Kidney (tissue), 14 donors: ENCODE data around the gene COX17. TPM values are rescaled to one million over a fixed set of nuclear protein-coding genes. Genes with fewer than 3 reads are reported as not detected.

Source experiments
- DNase-seq, 5 donors: peaks; one replicate each; pipeline ENCODE4 v3.0.0-alpha.2; 2013 to 2020
- FAIRE-seq: peaks from 2 replicates; lab custom pipeline; 2012; peaks lifted over from hg19 to GRCh38; lab: Jason Lieb, UNC
- H3K27ac ChIP-seq, 2 donors: one replicate each; pipeline ENCODE4 v1.7.0; 2013; ENCODE audit warnings: low read depth in 2 of 2, low read length in 2 of 2, inconsistent platforms in 1 of 2
- H3K27me3 ChIP-seq: one replicate; pipeline ENCODE4 v1.7.1; 2013; ENCODE audit warnings: low read length, inconsistent platforms; ENCODE audit not compliant: control insufficient read depth, insufficient read depth
- H3K36me3 ChIP-seq, 3 donors: one replicate each; pipeline versions ENCODE4 v1.7.0 to v1.7.1; 2013; ENCODE audit warnings: low read length in 3 of 3, control low read depth in 1 of 3, inconsistent platforms in 1 of 3; ENCODE audit not compliant: insufficient read depth in 3 of 3, control insufficient read depth in 2 of 3
- H3K4me1 ChIP-seq, 3 donors: one replicate each; pipeline versions ENCODE4 v1.7.0 to v1.7.1; 2013; ENCODE audit warnings: low read length in 3 of 3, inconsistent platforms in 1 of 3, low read depth in 1 of 3; ENCODE audit not compliant: control insufficient read depth in 2 of 3, insufficient read depth in 2 of 3
- H3K4me3 ChIP-seq, 3 donors: one replicate each; pipeline versions ENCODE4 v1.7.0 to v1.8.1; 2013; ENCODE audit warnings: low read length in 3 of 3, control low read depth in 1 of 3, inconsistent platforms in 1 of 3
- H3K9ac ChIP-seq, 3 donors: one replicate each; pipeline versions ENCODE4 v1.7.0 to v1.7.1; 2013; ENCODE audit warnings: low read length in 3 of 3, control low read depth in 1 of 3, inconsistent platforms in 1 of 3
- H3K9me3 ChIP-seq, 3 donors: one replicate each; pipeline versions ENCODE4 v1.7.0 to v1.7.1; 2013; ENCODE audit warnings: low read length in 3 of 3, control low read depth in 1 of 3, inconsistent platforms in 1 of 3; ENCODE audit not compliant: control insufficient read depth in 2 of 3, insufficient read depth in 1 of 3
- intact Hi-C: fragments of 100-400 bp; cut with DNase I; formaldehyde crosslinking; loops from one replicate; pipeline ENCODE4 v1.11.1; 2022
- polyA plus RNA-seq: library from polyadenylated mRNA; stranded (reverse); fragments of 350-450 nt; fragmentation: Illumina TruSeq; extraction: RNeasy Lipid Tissue Mini Kit (QIAGEN cat#74804); gene quantifications from one replicate; pipeline ENCODE4 v1.2.3, GENCODE V29; 2014; ENCODE audit warnings: low read depth, low replicate concordance; ENCODE audit not compliant: insufficient read depth
- total RNA-seq: library from RNA; stranded (reverse); fragmentation: NEBNext Ultra II Directional; extraction: Animal tissue kit (Norgen Biotek cat#: 25700); gene quantifications from one replicate; pipeline ENCODE4 v1.2.1, GENCODE V29; 2021
- TF ChIP-seq, protein P1 (sequence below): IDR thresholded peaks from 3 replicates; pipeline ENCODE4 v1.5.1; 2012; ENCODE audit warnings: mild to moderate bottlenecking, moderate library complexity, borderline replicate concordance; ENCODE audit not compliant: insufficient read depth; ENCODE audit errors: extremely low read depth
- donor health status: control.
- donor health status: control.
- donor health status: control.
- donor health status: control.
- donor health status: control.
- donor health status: DM: yes; HTN: yes; CAD: no.
- donor health status: Normal renal cell carcinoma (clear cell type).

The COX17 gene
- total and polyA plus RNA-seq, 2 donors from 2014 or later, result 46.4 to 218 TPM

DNA sequence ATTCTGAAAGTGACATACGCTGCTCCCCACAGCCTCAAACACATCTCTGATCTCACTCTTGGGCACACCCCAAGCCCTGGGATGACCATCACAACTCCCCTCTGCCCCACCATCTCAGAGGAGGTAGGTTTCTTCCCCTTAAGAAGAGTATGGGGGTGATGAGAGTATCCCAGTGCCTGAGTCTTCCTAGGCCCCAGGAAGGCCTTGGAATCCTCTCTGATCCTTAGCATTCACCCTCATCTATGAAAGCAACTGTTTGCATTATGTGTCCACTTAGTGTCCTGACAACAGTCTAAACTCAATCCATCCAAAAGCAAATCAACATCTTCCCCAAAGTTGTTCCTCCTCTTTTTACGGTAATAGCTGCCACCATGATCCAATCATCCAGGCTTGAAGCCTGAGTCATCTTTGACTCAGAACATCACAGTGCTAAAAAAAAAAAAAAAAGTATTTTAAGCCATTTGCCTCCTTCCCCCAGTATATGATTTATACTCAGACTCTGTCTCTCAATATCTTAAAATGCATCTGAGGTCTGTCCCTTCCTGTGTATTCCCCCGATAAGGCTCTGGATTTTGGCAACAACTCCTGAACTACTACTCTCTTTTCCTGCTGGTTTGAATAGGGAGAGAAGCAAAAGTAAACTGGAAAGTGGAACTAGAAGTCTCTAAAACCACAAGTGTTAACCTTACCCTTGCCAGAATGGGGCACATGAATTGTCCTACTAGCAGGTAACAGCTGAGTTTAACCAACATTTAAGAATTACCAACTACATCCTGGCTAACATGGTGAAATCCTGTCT, 39.3 kb downstream of the COX17 start:
- Histone ChIP-seq H3K27me3 (no peaks in the 10 kb centered on the region), H3K36me3 (peaks cover 0 to 4% (median 4%) of the 10 kb centered on the region in 3 donors), H3K4me1 (peaks cover 0 to 10% (median 6%) of the 10 kb centered on the region in 3 donors), H3K27ac (peak overlapping the region; percentile 81 to 96), H3K9me3 (no peaks in the 10 kb centered on the region), H3K4me3 (no peak overlapping the region), H3K9ac (no peak overlapping the region)
- peak in 1 of 5 donors; percentile 35 for DNase-seq
- intact Hi-C loops, result no loop called here
- FAIRE-seq, result peak; percentile 55
- TF ChIP-seq, protein P1, sequence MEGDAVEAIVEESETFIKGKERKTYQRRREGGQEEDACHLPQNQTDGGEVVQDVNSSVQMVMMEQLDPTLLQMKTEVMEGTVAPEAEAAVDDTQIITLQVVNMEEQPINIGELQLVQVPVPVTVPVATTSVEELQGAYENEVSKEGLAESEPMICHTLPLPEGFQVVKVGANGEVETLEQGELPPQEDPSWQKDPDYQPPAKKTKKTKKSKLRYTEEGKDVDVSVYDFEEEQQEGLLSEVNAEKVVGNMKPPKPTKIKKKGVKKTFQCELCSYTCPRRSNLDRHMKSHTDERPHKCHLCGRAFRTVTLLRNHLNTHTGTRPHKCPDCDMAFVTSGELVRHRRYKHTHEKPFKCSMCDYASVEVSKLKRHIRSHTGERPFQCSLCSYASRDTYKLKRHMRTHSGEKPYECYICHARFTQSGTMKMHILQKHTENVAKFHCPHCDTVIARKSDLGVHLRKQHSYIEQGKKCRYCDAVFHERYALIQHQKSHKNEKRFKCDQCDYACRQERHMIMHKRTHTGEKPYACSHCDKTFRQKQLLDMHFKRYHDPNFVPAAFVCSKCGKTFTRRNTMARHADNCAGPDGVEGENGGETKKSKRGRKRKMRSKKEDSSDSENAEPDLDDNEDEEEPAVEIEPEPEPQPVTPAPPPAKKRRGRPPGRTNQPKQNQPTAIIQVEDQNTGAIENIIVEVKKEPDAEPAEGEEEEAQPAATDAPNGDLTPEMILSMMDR, result no peak

DNA sequence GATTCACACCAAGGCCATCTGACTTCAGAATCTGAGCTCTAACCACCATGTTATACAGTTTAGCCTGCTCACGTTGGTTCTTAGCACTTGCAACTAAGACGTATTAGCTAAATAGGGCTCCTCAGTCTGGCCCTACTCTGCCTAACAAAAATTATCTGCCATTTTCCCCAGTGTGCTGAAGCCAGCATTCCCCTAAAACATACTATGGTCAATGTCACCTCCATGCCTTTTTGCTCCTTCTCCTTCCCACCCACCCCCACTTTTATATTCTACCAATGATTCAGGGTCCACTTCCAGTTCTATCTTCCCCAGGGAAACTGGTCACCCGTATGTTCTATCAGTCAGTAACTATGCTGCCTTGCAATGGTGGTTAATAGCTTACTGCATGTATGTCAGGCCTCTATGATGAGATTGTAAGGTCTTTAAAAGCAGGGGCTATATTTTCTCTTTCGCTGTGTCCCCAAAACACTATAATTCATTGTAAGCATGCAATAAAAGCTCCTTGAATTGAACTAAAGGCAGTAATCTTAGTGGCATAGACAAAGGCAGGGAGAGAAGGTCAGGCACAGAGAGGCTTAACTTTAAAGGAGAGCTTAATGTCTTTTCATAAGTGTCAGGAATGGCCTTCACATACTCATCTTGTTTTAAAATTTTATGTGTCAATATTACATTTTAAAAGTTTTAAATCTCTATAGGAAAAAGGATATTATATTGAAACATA, 40.2 kb downstream of the COX17 start:
- DNase-seq, result peak in 1 of 5 donors; percentile 30
- intact Hi-C loops, result no loop called here
- peak overlapping the region; percentile 81 to 96 for H3K27ac ChIP-seq
- TF ChIP-seq, protein P1, result no peak
- no peak overlapping the region for H3K9ac ChIP-seq
- no peak for FAIRE-seq
- H3K9me3 ChIP-seq, result no peaks in the 10 kb centered on the region
- H3K4me1 ChIP-seq, result peaks cover 3 to 10% (median 6%) of the 10 kb centered on the region in 3 donors
- no peaks in the 10 kb centered on the region for H3K27me3 ChIP-seq
- H3K4me3 ChIP-seq, result no peak overlapping the region
- peaks cover 0 to 3% (median 3%) of the 10 kb centered on the region in 3 donors for H3K36me3 ChIP-seq

DNA sequence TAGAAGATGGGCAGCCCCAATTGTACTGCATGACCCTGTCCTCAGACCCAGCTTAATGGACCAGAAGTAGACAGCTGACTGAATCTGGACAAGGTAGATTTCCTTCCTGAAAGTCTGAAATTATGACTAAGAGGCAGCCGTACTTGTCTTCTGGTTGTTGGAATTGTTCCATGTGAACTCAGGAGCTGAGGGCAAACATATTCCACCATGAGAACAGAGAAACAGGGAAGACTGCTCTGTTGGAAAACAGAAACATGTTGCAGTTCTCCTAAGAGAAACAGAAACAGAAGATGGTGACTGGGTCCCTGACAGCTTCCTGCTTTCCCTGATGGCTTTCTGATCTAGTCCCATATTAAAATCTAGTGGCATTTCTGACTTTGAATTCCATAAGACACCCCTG, 41.0 kb downstream of the COX17 start:
- peak overlapping the region in 1 of 2 donors; percentile 96 for H3K27ac ChIP-seq
- intact Hi-C loops, result no loop called here
- H3K9me3 ChIP-seq, result no peaks in the 10 kb centered on the region
- H3K4me1 ChIP-seq, result peaks cover 3 to 10% (median 6%) of the 10 kb centered on the region in 3 donors
- DNase-seq, result no peak
- no peaks in the 10 kb centered on the region for H3K36me3 ChIP-seq
- H3K4me3 ChIP-seq, result no peak overlapping the region
- H3K27me3 ChIP-seq, result no peaks in the 10 kb centered on the region
- TF ChIP-seq, protein P1, result no peak
- no peak for FAIRE-seq
- H3K9ac ChIP-seq, result no peak overlapping the region
